Neutrophil (primary cell): ENCODE measurements around the gene KXD1.

ENCODE experiments used
- H3K27ac ChIP-seq: fragments of 200-600 bp; sonication (generic); 2 replicates; pipeline ENCODE4 v1.5.1; 2016; ENCODE audit warnings: mild to moderate bottlenecking, moderate library complexity
- H3K27me3 ChIP-seq: fragments of 200-600 bp; sonication (generic); 2 replicates; pipeline ENCODE4 v1.6.0; 2016; ENCODE audit warnings: mild to moderate bottlenecking
- H3K36me3 ChIP-seq: fragments of 200-600 bp; sonication (generic); 2 replicates; pipeline ENCODE4 v1.5.1; 2017
- H3K4me1 ChIP-seq, 2 experiments: fragments of 200-600 bp in 1 of 2; sonication (generic) in 1 of 2; 1 replicate in 1 of 2; 2 replicates in 1 of 2; pipeline versions ENCODE4 v1.5.1 to v1.6.1; 2013 to 2016; ENCODE audit warnings: low read depth in 1 of 2, low read length in 1 of 2, mild to moderate bottlenecking in 1 of 2, moderate library complexity in 1 of 2; ENCODE audit not compliant: control insufficient read depth in 1 of 2, insufficient read depth in 1 of 2
- H3K4me3 ChIP-seq, 2 experiments: fragments of 200-600 bp in 1 of 2; sonication (generic) in 1 of 2; 1 replicate in 1 of 2; 2 replicates in 1 of 2; pipeline ENCODE4 v1.5.1; 2013 to 2016; ENCODE audit warnings: low read depth in 1 of 2, low read length in 1 of 2, mild to moderate bottlenecking in 1 of 2, moderate library complexity in 1 of 2
- H3K9me3 ChIP-seq: fragments of 200-600 bp; sonication (generic); 2 replicates; pipeline ENCODE4 v1.5.1; 2016
- CTCF ChIP-seq: fragments of 200-600 bp; sonication (generic); IDR thresholded peaks from 2 replicates; pipeline ENCODE4 v1.5.1; 2016; ENCODE audit warnings: antibody characterized with exemption

Gene KXD1

GRCh38 chr19:18587561-18587960 lies 29.9 kb downstream of the KXD1 start:
- no peaks in the 10 kb centered on the region for H3K9me3 ChIP-seq
- peak overlapping the region; percentile 91 to 94 for H3K4me3 ChIP-seq
- H3K27me3 ChIP-seq, result no peaks in the 10 kb centered on the region
- H3K36me3 ChIP-seq, result no peaks in the 10 kb centered on the region
- no peak for TF ChIP-seq CTCF
- H3K27ac ChIP-seq, result peak overlapping the region; percentile 87
- H3K4me1 ChIP-seq, result peaks cover 19 to 24% of the 10 kb centered on the region in 2 experiments

GRCh38 chr19:18587962-18588610 lies 30.4 kb downstream of the KXD1 start:
- Histone ChIP-seq H3K4me3 (peak overlapping the region; percentile 91 to 94), H3K27ac (peak overlapping the region; percentile 87), H3K36me3 (no peaks in the 10 kb centered on the region), H3K4me1 (peaks cover 19 to 24% of the 10 kb centered on the region in 2 experiments), H3K9me3 (no peaks in the 10 kb centered on the region), H3K27me3 (peaks cover 4% of the 10 kb centered on the region)
- TF ChIP-seq CTCF, result no peak

DNA sequence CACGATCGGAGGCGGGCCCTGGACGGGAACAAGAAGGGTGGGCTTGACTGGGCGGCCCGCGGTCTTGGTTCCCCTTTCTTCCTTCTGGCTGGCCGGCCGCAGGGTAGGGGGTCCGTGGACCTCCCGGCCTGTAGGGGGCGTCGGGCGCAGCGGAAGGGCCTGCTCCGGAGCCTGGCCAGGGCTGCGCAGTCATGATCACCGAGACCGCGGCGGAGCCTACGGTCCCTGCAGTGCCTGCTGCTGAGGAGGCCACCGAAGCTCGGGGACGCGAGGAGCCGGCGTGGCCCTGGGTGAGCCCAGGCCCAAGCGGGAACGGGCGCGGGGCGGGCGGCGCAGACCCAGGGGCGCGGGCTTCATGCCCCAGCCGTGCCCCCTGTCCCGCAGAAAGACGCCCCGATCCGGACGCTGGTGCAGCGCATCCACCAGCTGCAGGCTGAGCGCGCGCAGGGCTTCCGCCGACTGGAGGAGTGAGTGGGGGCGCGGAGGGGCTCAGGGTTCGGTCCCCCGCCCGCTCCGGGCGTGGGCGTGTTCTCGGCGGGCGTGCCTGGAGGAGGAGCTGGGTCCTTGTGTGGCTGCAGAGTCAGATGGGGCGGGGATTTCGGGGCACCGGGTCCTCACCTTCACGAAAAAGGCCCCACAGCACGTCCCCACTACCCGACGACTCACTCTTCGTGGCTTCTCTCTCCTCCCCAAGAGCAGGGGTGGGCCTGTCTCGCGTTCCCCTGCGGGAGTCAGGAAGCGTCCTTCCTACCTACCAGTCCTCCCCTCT lies 31.1 kb downstream of the KXD1 start, which contains the start of gene REX1BD:
Gene REX1BD (plus strand): TSS at position 188 of the 769 bp plus-strand sequence. CDS start 4 bp downstream, at position 192.
- Histone ChIP-seq H3K27ac (peak within 1 kb of the TSS; percentile 87), H3K4me1 (peaks cover 19 to 24% of the 10 kb centered on the region in 2 experiments), H3K9me3 (no peaks in the 10 kb centered on the region), H3K27me3 (peaks cover 11% of the 10 kb centered on the region), H3K4me3 (peak within 1 kb of the TSS; percentile 91 to 94), H3K36me3 (no peaks in the 10 kb centered on the region)
- TF ChIP-seq CTCF, result peak; percentile 81

DNA sequence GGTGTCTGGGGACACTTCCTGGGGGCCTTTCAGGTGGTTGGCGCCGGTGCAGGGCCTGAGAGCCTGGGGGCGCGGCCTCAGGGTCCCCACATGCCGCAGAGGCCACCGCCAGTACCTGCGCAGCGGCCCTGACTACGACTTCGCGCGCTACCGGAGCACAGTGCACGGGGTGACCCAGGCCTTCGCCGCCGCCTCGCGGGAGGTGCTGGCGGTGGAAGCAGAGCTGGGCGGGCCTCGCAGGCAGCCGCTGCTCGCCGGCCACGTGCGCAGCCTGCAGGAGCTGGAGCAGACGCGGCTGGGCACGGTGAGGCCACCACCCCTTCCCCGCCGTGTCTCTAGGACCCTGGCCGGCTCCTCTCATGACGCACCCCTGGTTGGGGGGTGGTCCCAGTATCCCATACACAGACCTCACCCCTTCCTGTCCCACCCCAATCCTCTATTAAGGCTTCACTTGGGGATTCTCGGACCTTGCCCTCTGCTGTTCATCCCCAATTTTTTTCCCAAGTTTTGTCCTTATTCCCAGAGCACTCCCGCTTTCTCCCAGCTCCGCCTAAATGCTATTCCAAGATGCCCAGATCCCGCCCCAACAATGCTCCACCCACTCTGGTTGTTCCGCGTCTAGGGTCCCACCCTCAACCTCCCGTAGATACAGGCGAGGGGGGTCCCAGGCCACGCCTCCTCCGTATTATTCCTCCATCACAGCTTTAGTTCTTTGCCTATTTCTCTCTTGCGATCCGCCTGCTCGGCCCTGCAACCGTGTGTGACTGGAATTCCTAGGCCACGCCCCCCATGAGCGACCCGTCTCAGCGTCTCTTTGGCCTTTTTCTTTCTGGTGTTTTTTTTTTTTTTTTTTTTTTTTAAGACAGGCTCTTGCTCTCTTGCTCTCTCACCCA lies 32.0 kb downstream of the KXD1 start:
- Histone ChIP-seq H3K4me1 (peaks cover 28 to 29% of the 10 kb centered on the region in 2 experiments), H3K4me3 (peak overlapping the region; percentile 91 to 94), H3K27me3 (peaks cover 20% of the 10 kb centered on the region), H3K36me3 (no peaks in the 10 kb centered on the region), H3K27ac (peak overlapping the region; percentile 87), H3K9me3 (no peaks in the 10 kb centered on the region)
- TF ChIP-seq CTCF, result peak; percentile 47
